GM12891 (cell line): ENCODE data around the gene DDX19B.

Experiments
- POLR2A ChIP-seq: IDR thresholded peaks from 2 replicates; pipeline ENCODE4 v1.6.1; 2011; ENCODE audit warnings: low read depth, low read length, control low read depth
- POLR2AphosphoS5 ChIP-seq: IDR thresholded peaks from 2 replicates; pipeline ENCODE4 v1.6.1; 2011; ENCODE audit warnings: low read depth, low read length, control low read depth
- SPI1 ChIP-seq: IDR thresholded peaks from 2 replicates; pipeline ENCODE4 v1.6.1; 2011; ENCODE audit warnings: low read depth, low read length, control low read depth
- TAF1 ChIP-seq: IDR thresholded peaks from 2 replicates; pipeline ENCODE4 v1.6.1; 2011; ENCODE audit warnings: low read depth, low read length, control low read depth

DNA sequence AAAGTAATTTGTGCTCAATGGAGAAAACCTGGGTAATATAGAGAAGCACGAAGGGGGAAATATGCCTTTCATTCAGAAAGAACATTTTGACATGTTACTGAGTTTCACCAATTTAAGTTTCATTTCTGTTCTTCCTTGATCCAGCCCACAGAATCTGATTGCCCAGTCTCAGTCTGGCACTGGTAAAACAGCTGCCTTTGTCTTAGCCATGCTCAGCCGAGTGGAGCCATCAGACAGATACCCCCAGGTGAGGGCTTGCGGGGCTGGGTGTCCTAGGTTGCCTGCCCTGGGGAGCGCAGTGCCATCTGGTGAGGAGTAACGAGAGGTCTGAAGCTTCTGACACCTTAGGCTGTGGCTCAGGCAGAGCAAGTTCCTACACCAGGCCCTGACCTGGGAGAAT is 65.4 kb downstream of the DDX19B start:
- TF ChIP-seq POLR2A (no peak), TAF1 (no peak), POLR2AphosphoS5 (no peak), SPI1 (no peak)
